Glomerular endothelial cell (primary cell): ENCODE measurements around the gene ZNF383. TPM values are rescaled to one million over a fixed set of nuclear protein-coding genes. Genes with fewer than 3 reads are reported as not detected.
"Not testable (repeated sequence)": the region's sequence is repeated elsewhere in the genome, so short reads cannot be mapped to it uniquely, and the experiment has no call there.

Source experiments
- DNase-seq: peaks from one replicate; pipeline ENCODE4 v3.0.0-alpha.2; 2011; ENCODE audit warnings: low read depth, low spot score; ENCODE audit errors: extremely low read depth
- total RNA-seq: library from RNA; depleted of rRNA; stranded (reverse); fragments of >200 nt; gene quantifications from 2 replicates; pipeline ENCODE4 v1.2.3, GENCODE V29; 2015

ZNF383 gene
- total RNA-seq: 5.2 and 5.3 TPM in 2 replicates

GRCh38 chr19:37217775-37218591 is at the start of gene ZNF383:
TSS of gene ZNF383 (plus strand) at chr19:37218214. CDS start at chr19:37230454, 12,240 bp downstream.
- peak; percentile 51 for DNase-seq

GRCh38 chr19:37172368-37173366 is 45.3 kb upstream of the ZNF383 start, which contains the start of gene ZNF585A:
TSS of gene ZNF585A (minus strand) at chr19:37172695. CDS start at chr19:37169910, 2,785 bp downstream.
- peak; percentile 75 for DNase-seq

DNA sequence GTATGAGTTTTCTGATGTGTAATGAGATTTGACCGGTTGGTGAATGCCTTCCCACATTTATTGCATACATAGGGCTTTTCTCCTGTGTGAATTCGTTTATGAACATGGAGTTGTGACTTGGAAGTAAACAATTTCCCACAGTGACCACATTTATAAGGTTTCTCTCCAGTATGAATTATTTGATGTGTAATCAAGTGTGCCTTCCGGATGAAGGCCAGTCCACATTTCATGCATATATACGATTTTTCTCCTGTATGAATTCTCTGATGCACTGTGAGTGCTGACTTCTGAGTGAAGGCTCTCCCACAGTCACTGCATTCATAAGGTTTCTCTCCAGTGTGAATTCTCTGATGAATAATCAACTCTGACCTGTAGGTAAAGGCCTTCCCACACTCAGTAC is 31.9 kb upstream of the ZNF383 start:
- DNase-seq: not testable (repeated sequence)

GRCh38 chr19:37195248-37195647 is 22.8 kb upstream of the ZNF383 start:
- DNase-seq: not testable (repeated sequence)

DNA sequence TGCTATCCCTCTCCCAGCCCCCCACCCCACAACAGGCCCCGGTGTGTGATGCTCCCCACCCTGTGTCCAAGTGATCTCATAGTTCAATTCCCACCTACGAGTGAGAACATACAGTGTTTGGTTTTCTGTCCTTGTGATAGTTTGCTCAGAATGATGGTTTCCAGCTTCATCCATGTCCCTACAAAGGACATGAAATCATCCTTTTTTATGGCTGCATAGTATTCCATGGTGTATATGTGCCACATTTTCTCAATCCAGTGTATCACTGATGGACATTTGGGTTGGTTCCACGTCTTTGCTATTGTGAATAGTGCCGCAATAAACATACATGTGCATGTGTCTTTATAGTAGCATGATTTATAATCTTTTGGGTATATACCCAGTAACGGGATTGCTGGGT is 20.9 kb upstream of the ZNF383 start:
- not testable (repeated sequence) for DNase-seq

- DNase-seq: no peak
Measured at GRCh38 chr19:37197768-37198167, 20.2 kb upstream of the ZNF383 start.

- no peak for DNase-seq
Measured at GRCh38 chr19:37217480-37217774, 587 bp upstream of the ZNF383 start.

DNA sequence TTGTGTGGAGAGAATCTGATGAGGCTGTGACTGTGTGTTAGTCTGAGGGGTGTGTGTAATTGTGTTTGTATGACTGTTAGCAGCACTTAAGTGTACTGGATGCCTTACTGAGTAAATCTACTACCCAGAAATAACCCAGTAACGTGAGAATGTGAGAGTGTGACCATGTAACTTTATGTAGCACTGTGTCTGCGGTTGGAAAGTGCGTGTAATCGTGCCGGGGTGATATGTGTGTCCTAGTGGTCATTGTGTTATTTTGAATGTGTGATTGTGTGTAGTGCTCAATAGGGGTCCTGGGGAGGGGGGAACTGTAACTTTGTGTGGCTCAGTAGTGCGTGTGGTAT is 550 bp downstream of the ZNF383 start:
- DNase-seq: no peak

DNA sequence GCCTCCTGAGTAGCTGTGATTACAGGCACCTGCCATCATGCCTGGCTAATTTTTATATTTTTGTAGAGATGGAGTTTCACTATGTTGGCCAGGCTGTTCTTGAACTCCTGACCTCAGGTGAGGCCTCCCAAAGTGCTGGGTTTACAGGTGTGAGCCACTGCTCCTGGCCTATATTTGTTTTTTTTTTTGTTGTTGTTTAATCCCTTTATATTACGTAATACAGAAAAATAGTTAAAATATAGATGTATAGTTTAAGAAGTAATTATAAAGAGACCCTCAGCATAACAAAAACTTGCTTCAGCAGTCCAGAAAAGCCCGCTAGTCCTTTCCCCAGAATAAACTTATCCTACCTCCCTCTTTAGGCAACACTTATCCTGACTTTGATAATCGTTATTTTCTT is 2.4 kb downstream of the ZNF383 start:
- DNase-seq: no peak

DNA sequence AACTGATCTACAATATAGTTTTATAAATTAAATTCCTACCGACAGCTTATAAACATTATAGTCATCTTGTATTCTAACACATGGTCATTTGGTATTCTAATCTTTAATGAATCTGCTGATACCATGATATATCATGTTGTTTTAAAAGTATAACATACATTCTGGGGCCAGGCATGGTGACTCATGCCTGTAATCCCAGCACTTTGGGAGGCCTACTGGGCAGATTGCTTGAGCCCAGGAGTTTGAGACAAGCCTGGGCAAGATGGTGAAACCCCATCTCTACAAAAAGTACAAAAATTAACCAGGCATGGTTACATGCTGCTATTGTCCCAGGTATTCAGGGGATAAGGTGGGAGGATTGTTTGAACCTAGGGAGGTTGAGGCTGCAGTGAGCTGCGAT is 3.1 kb downstream of the ZNF383 start:
- no peak for DNase-seq

DNA sequence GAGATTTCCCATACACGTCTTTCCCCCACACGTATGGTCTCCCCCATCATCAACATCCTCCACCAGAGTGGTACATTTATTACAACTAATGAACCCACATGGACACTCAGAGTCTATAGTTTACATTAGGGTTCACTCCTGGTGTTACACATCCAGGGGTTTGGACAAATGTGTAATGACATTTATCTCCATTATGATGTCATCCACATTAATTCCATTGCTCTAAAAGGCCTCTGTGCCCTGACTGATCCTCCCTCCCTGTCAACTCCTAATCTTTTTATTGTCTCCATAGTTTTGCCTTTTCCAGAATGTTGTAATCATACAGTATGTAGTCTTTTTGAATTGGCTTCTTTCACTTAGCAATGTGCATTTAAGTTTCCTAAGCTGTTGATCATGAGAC is 8.2 kb downstream of the ZNF383 start:
- no peak for DNase-seq

DNA sequence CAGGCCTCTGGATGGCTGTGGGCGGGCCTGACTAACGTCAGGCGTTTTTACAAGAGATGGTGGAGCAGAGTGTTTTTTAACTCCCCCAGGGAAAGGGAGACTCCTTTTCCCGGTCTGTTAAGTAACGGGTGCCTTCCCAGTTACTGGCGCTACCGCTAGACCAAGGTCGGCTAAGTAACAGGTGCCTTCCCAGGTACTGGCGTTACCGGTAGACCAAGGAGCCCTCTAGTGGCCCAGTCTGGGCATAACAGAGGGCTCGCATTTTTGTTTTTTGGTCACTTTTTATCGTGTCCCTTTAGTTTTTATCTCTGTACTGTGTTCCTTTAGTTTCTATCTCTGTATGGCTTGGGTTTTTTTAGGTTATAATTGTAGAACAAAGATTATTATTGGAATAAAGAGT is 10.0 kb downstream of the ZNF383 start:
- DNase-seq: no peak

GRCh38 chr19:37243206-37243632 is 25.2 kb downstream of the ZNF383 start:
- no peak for DNase-seq

- DNase-seq: peak; percentile 73
Measured at GRCh38 chr19:37251308-37252229, 33.6 kb downstream of the ZNF383 start.

DNA sequence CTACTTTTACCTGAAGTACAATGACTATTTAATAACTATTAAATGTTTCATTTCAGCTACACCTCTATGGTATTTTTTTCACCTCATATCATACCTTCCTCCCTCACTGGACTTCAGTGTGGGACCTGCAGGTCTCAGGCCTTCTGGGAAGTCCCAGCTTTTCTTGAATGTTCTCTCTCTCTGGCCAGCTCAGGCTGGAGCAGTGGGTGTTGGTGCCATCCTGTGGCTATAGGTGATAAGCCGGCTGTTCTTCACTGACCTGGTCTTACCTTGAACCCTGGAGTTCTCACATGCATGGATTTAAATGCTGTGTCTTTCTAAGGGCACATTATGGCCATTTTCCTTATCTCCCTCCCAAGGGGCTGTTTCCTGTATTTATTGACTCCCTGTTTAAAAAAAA is 45.0 kb downstream of the ZNF383 start:
- DNase-seq: not testable (repeated sequence)

DNA sequence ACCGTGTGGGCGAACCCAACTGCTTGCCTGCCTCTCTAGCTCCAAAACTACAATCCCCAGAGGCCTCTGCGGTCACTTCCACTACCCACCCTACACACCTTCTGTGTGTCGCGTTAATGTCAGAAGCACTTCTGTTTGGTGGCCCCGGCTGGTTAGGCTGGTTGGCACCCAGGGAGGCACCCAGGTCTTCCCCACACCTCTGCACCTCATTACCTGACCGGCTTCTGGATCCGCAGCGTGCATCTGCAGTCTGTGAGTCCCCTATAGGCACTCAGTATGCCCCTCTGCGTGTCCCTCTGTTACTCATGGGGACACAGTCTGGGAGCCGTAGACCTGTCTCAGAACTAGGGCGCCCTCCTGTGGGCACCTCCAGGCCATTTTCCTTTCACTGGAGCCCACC is 49.0 kb downstream of the ZNF383 start:
- not testable (repeated sequence) for DNase-seq

DNA sequence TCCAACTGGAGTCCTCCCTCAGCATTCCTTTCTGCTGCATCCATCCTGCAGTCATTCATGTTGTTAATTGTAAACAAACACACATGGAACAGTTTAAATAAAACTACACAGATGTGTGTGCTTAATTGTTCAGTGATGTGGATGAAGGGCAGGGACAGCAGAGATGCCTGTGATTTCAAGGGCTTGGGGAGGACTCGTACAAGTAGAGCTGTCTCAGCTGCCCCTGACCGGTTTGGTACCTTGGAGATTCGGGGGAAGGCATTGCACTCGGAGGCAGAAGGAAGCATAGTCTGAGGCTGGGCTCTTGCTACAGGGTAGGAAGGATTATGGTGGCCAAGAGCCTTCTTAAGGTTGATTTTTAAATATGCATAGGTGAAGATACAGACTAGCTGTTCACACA is 49.7 kb downstream of the ZNF383 start:
- not testable (repeated sequence) for DNase-seq

GRCh38 chr19:37280656-37281055 is 62.6 kb downstream of the ZNF383 start:
- not testable (repeated sequence) for DNase-seq

GRCh38 chr19:37284020-37284419 is 66.0 kb downstream of the ZNF383 start:
- DNase-seq: not testable (repeated sequence)

GRCh38 chr19:37289229-37289628 is 71.2 kb downstream of the ZNF383 start:
- DNase-seq: not testable (repeated sequence)
